ENCODE data around the gene SLC4A11. TPM values are rescaled to one million over a fixed set of nuclear protein-coding genes. Genes with fewer than 3 reads are reported as not detected.

Gene SLC4A11
- polyA plus RNA-seq, 1 of the 3 experiments (the other 2 are of a cell fraction) = 2.7 TPM

DNA sequence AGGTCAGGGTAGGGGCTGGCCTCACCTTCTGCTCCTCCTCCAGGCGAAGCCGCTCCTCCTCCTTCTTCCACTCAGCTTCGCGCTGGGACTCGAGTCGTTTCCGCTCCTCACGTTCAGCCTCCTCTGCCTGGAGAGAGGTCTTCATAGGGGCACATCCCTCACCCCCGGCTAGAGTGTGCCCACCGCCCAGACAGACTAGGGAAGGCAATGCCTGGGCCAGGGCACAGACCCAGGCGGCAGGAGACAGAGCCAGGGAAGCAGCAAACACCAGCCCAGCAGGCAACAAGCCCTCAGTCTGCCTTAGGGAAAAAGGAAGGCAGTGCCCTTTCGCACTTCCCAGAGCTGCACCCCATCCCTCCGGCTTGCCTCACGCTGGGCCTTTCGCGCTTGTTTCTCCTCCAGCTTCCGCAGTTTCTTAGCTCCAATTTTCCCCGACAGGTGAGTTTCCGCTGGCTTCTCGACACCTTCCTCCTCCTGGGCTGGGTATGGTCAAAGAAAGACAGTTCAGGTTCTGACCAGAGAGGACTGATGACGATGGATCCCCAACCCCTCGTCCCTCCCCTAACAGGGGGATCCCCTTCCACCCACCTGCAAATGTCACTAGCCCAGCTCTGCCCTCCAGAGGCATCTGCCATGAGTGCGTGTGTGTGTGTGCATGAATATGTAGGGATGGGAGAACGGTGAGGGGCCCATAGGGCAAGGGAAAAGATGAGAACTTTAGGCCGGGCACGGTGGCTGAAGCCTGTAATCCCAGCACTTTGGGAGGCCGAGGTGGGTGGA, 38.8 kb downstream of the SLC4A11 start:
- 97% methylated on average over 27 of the region's 27 CpGs for WGBS (ENCODE audit: low lambda C conversion rate)
- no peaks in the 10 kb centered on the region for H3K9me3 ChIP-seq

GRCh38 chr20:3199206-3199605, 39.8 kb downstream of the SLC4A11 start:
- no peak for TF ChIP-seq RCOR1 (IDR thresholded peaks at IDR 0.05; ENCODE audit: low read length)
- TF ChIP-seq GABPA (IDR thresholded peaks at IDR 0.05; ENCODE audit: low read depth) = no peak
- Histone ChIP-seq H3K79me2 (ENCODE audit: insufficient read depth) (peaks cover 27% of the 10 kb centered on the region), H3K27ac (ENCODE audit: low read depth in 2 of 2, low read length in 1 of 2) (no peak overlapping the region), H2AFZ (ENCODE audit: low read depth) (no peak overlapping the region), H3K9me3 (no peaks in the 10 kb centered on the region), H3K4me1 (ENCODE audit: control insufficient read depth in 1 of 2, insufficient read depth in 2 of 2, low read depth in 1 of 2, low read length in 1 of 2) (peaks cover 5 to 11% of the 10 kb centered on the region in 2 experiments; a peak in 2 of 4 replicates), H3F3A (replicated peaks; ENCODE audit: insufficient read depth) (no peaks in the 10 kb centered on the region), H3K9ac (no peak overlapping the region), H3K4me2 (no peak overlapping the region), H3K27me3 (ENCODE audit: insufficient read depth) (no peaks in the 10 kb centered on the region), H3K4me3 (ENCODE audit: low read depth in 2 of 2, low read length in 1 of 2) (no peak overlapping the region), H4K20me1 (ENCODE audit: insufficient read depth) (no peaks in the 10 kb centered on the region), H3K9me2 (no peaks in the 10 kb centered on the region), H3K36me3 (replicated peaks in 1 of 2; ENCODE audit: control insufficient read depth in 1 of 2, insufficient read depth in 2 of 2, low read length in 1 of 2) (peaks cover 12 to 27% of the 10 kb centered on the region in 2 experiments)
- POLR2A ChIA-PET = no interaction called here
- 65% methylated on average over 2 of the region's 2 CpGs for WGBS (ENCODE audit: low lambda C conversion rate)
- no peak for DNase-seq
- CTCF ChIA-PET = no interaction called here

More for the DNA sequence above, 38.8 kb downstream of the SLC4A11 start:
- Histone ChIP-seq H3K9ac (no peak overlapping the region), H3K4me2 (no peak overlapping the region), H3K79me2 (ENCODE audit: insufficient read depth) (peaks cover 27% of the 10 kb centered on the region), H3K9me2 (no peaks in the 10 kb centered on the region), H3K4me3 (ENCODE audit: low read depth in 2 of 2, low read length in 1 of 2) (no peak overlapping the region), H4K20me1 (ENCODE audit: insufficient read depth) (no peaks in the 10 kb centered on the region), H3K27ac (ENCODE audit: low read depth in 2 of 2, low read length in 1 of 2) (no peak overlapping the region), H3K27me3 (ENCODE audit: insufficient read depth) (no peaks in the 10 kb centered on the region), H3K36me3 (replicated peaks in 1 of 2; ENCODE audit: control insufficient read depth in 1 of 2, insufficient read depth in 2 of 2, low read length in 1 of 2) (peaks cover 12 to 18% of the 10 kb centered on the region in 2 experiments), H3K4me1 (ENCODE audit: control insufficient read depth in 1 of 2, insufficient read depth in 2 of 2, low read depth in 1 of 2, low read length in 1 of 2) (peaks cover 5 to 11% of the 10 kb centered on the region in 2 experiments; a peak in 2 of 4 replicates), H3F3A (replicated peaks; ENCODE audit: insufficient read depth) (no peaks in the 10 kb centered on the region), H2AFZ (ENCODE audit: low read depth) (no peak overlapping the region)
- ChIA-PET CTCF (no interaction called here), POLR2A (no interaction called here)
- TF ChIP-seq RAD21 (IDR thresholded peaks at IDR 0.05; ENCODE audit: low read length) (no peak), CHD2 (IDR thresholded peaks at IDR 0.05; ENCODE audit: low read length, partially characterized antibody) (no peak), MXI1 (IDR thresholded peaks at IDR 0.05; ENCODE audit: low read depth, low read length) (no peak), RXRA (IDR thresholded peaks at IDR 0.05; ENCODE audit: borderline replicate concordance, low read depth) (no peak), NRF1 (IDR thresholded peaks at IDR 0.05; ENCODE audit: low read depth, low read length) (no peak)
- DNase-seq = no peak

DNA sequence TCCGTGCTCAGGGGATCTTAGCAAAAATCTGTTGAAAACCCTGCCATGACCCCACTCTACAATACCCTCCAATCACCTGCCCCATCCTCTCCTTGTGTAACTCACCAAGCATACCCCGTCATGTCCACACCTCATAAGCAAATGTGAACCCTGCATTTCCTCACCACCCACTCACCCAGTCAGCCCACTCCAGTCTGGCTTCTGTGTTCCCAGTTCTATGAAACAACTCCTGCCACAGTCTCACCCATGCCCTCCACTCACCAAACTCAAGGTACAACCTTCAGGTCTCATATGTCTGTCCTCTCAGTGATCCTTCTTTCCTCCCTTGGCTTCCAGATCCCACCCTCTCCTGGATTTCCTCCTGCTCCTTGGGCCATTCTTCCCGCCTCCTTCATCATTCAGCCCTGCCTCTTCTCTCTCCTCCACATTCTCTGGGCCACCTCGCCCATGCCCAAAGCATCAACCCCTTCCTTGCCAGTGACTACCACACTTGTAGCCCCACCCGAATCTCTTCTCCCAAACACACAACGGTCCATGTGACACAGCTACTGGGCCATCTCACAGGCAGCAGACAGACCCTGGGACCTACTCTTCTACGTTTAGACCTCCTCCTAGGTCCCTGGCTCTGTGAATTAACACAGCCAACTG, 43.3 kb downstream of the SLC4A11 start:
- Histone ChIP-seq H3K36me3 (replicated peaks in 1 of 2; ENCODE audit: control insufficient read depth in 1 of 2, insufficient read depth in 2 of 2, low read length in 1 of 2) (peaks cover 12 to 58% of the 10 kb centered on the region in 2 experiments), H3F3A (replicated peaks; ENCODE audit: insufficient read depth) (no peaks in the 10 kb centered on the region), H3K4me3 (ENCODE audit: low read depth in 2 of 2, low read length in 1 of 2) (no peak overlapping the region), H3K9ac (no peak overlapping the region), H3K9me3 (no peaks in the 10 kb centered on the region), H3K79me2 (ENCODE audit: insufficient read depth) (0 out of 2 replicates have a peak, but pooled peaks cover 3% of the 10 kb centered on the region), H3K4me1 (ENCODE audit: control insufficient read depth in 1 of 2, insufficient read depth in 2 of 2, low read depth in 1 of 2, low read length in 1 of 2) (no peaks in the 10 kb centered on the region), H4K20me1 (ENCODE audit: insufficient read depth) (no peaks in the 10 kb centered on the region), H3K4me2 (no peak overlapping the region), H3K27me3 (ENCODE audit: insufficient read depth) (no peaks in the 10 kb centered on the region), H3K27ac (ENCODE audit: low read depth in 2 of 2, low read length in 1 of 2) (no peak overlapping the region), H2AFZ (ENCODE audit: low read depth) (no peak overlapping the region), H3K9me2 (no peaks in the 10 kb centered on the region)
- ChIA-PET CTCF (no interaction called here), POLR2A (no interaction called here)
- DNase-seq = no peak
- 96% methylated on average over 7 of the region's 7 CpGs for WGBS (ENCODE audit: low lambda C conversion rate)
- TF ChIP-seq POLR2AphosphoS5 (IDR thresholded peaks at IDR 0.05; ENCODE audit: low read depth, low read length) = no peak
- TF ChIP-seq RCOR1 (IDR thresholded peaks at IDR 0.05; ENCODE audit: low read length) = no peak
- no peak for TF ChIP-seq TEAD4 (IDR thresholded peaks at IDR 0.05; ENCODE audit: borderline replicate concordance, insufficient read depth)
- no peak for TF ChIP-seq FOSL2 (IDR thresholded peaks at IDR 0.05; ENCODE audit: borderline replicate concordance, low read depth)
- TF ChIP-seq, protein P1, sequence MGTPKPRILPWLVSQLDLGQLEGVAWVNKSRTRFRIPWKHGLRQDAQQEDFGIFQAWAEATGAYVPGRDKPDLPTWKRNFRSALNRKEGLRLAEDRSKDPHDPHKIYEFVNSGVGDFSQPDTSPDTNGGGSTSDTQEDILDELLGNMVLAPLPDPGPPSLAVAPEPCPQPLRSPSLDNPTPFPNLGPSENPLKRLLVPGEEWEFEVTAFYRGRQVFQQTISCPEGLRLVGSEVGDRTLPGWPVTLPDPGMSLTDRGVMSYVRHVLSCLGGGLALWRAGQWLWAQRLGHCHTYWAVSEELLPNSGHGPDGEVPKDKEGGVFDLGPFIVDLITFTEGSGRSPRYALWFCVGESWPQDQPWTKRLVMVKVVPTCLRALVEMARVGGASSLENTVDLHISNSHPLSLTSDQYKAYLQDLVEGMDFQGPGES (IDR thresholded peaks at IDR 0.05; ENCODE audit: low read depth, low read length) = no peak
- TF ChIP-seq NRF1 (IDR thresholded peaks at IDR 0.05; ENCODE audit: low read depth, low read length) = no peak
- no peak for TF ChIP-seq USF2 (IDR thresholded peaks at IDR 0.05; ENCODE audit: borderline replicate concordance, low read depth, low read length)
- TF ChIP-seq SMC3 (IDR thresholded peaks at IDR 0.05; ENCODE audit: low read depth, low read length) = no peak
- TF ChIP-seq, protein P2, sequence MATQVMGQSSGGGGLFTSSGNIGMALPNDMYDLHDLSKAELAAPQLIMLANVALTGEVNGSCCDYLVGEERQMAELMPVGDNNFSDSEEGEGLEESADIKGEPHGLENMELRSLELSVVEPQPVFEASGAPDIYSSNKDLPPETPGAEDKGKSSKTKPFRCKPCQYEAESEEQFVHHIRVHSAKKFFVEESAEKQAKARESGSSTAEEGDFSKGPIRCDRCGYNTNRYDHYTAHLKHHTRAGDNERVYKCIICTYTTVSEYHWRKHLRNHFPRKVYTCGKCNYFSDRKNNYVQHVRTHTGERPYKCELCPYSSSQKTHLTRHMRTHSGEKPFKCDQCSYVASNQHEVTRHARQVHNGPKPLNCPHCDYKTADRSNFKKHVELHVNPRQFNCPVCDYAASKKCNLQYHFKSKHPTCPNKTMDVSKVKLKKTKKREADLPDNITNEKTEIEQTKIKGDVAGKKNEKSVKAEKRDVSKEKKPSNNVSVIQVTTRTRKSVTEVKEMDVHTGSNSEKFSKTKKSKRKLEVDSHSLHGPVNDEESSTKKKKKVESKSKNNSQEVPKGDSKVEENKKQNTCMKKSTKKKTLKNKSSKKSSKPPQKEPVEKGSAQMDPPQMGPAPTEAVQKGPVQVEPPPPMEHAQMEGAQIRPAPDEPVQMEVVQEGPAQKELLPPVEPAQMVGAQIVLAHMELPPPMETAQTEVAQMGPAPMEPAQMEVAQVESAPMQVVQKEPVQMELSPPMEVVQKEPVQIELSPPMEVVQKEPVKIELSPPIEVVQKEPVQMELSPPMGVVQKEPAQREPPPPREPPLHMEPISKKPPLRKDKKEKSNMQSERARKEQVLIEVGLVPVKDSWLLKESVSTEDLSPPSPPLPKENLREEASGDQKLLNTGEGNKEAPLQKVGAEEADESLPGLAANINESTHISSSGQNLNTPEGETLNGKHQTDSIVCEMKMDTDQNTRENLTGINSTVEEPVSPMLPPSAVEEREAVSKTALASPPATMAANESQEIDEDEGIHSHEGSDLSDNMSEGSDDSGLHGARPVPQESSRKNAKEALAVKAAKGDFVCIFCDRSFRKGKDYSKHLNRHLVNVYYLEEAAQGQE (IDR thresholded peaks at IDR 0.05; ENCODE audit: low read depth, low read length) = no peak
